H1 (cell line): Measurements from ENCODE around the gene TRIAP1.

Source experiments
- CTCF ChIP-seq, 3 experiments: IDR thresholded peaks; 1 replicate in 2 of 3; 2 replicates in 1 of 3; pipeline versions ENCODE4 v1.5.1 to v1.6.1; 2011; ENCODE audit warnings: low read length in 3 of 3, mild to moderate bottlenecking in 3 of 3, inconsistent platforms in 2 of 3, low read depth in 1 of 3, moderate library complexity in 1 of 3; ENCODE audit not compliant: insufficient read depth in 1 of 3; ENCODE audit errors: control extremely low read depth in 1 of 3
- POLR2A ChIP-seq, 2 experiments: IDR thresholded peaks; 1 replicate in 1 of 2; 2 replicates in 1 of 2; pipeline ENCODE4 v1.6.1; 2011; ENCODE audit warnings: low read depth in 2 of 2, low read length in 2 of 2, mild to moderate bottlenecking in 2 of 2; ENCODE audit errors: control extremely low read depth in 1 of 2

GRCh38 chr12:120421701-120422100, 24.5 kb downstream of the TRIAP1 start:
- no peak for TF ChIP-seq CTCF (IDR thresholded peaks at IDR 0.05; ENCODE audit: control extremely low read depth in 1 of 3, insufficient read depth in 1 of 3, low read depth in 1 of 3, low read length in 3 of 3)
- no peak for TF ChIP-seq POLR2A (IDR thresholded peaks at IDR 0.05; ENCODE audit: control extremely low read depth in 1 of 2, low read depth in 2 of 2, low read length in 2 of 2)
